DND-41 (cell line): ENCODE measurements around the gene PLXNA4.

Experiments
- CTCF ChIP-seq: IDR thresholded peaks from 2 replicates; pipeline ENCODE4 v1.5.1; 2012; ENCODE audit warnings: borderline replicate concordance, low read length, moderate library complexity, mild to moderate bottlenecking; ENCODE audit not compliant: poor library complexity, severe bottlenecking; ENCODE audit errors: extremely low read depth
- EZH2 ChIP-seq: IDR thresholded peaks from 3 replicates; pipeline ENCODE4 v1.6.1; 2012; ENCODE audit warnings: borderline replicate concordance, low read depth, mild to moderate bottlenecking, moderate library complexity, low read length, inconsistent platforms; ENCODE audit not compliant: severe bottlenecking

DNA sequence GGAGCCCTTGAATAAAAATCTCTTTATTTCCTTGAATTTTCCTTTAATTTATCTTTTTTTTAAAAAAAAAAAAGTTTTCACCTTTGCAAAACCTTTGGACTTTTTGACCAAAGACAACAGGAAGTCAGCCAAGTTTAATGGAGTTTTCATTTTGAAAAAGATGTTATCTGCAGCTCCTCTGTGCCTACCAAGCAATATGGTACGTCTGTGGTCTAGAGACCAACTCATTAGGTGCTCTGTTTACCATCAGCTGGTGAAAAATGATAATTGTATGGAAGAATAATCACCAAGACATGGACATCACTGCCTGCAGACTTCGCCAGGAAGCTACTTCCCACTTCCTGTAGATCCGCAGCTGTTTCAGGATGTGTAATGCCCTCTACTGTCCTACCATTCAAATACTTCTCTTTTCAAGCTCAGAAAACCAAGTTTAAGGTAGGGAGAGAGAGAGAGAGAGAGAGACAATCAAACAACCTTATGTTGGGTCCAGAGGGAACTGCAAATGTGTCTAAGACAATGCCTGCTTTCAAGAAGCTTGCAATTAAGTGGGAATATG lies 18.7 kb downstream of the PLXNA4 start:
- TF ChIP-seq CTCF: peak; percentile 24
- no peak for TF ChIP-seq EZH2
